Measurements from ENCODE around the gene TNIP2. TPM values are rescaled to one million over a fixed set of nuclear protein-coding genes. Genes with fewer than 3 reads are reported as not detected.

TNIP2 gene
- total RNA-seq, 1 experiment from 2014 or later = 35.8 TPM

- Mint-ChIP-seq H3K4me1 (ENCODE audit: low read depth, unreplicated experiment) (peaks cover 14% of the 10 kb centered on the region), H3K27ac (ENCODE audit: unreplicated experiment) (no peak overlapping the region), H3K27me3 (ENCODE audit: insufficient read depth, unreplicated experiment) (no peaks in the 10 kb centered on the region), H3K36me3 (ENCODE audit: insufficient read depth, unreplicated experiment) (peaks cover 23% of the 10 kb centered on the region), H3K4me3 (ENCODE audit: unreplicated experiment) (no peak overlapping the region), H3K9me3 (ENCODE audit: unreplicated experiment) (no peaks in the 10 kb centered on the region)
- Histone ChIP-seq H3K36me3 (ENCODE audit: control insufficient read depth, insufficient read depth, low read length) (no peaks in the 10 kb centered on the region; the same call in 1 of the 2 replicates), H3K27me3 (replicated peaks; ENCODE audit: control insufficient read depth, insufficient read depth, low read length) (no peaks in the 10 kb centered on the region), H3K4me3 (ENCODE audit: low read depth, low read length) (no peak overlapping the region), H3K9me3 (no peaks in the 10 kb centered on the region), H3K4me1 (peaks cover 8% of the 10 kb centered on the region; the same call in 1 of the 2 replicates)
- ChIA-PET POLR2A (no interaction called here), CTCF (no interaction called here)
- no TSS peak for BruUV-seq (replicated peaks)
- TF ChIP-seq CTCF (IDR thresholded peaks at IDR 0.05; ENCODE audit: insufficient read depth in 1 of 2, low read depth in 1 of 2, low read length in 1 of 2, severe bottlenecking in 1 of 2, unreplicated experiment in 1 of 2) = no peak
- intact Hi-C loops (cut with micrococcal nuclease; ENCODE audit: unreplicated experiment) = no loop called here
- no peak for DNase-seq
These were observed 5.2 kb downstream of the TNIP2 start for GRCh38 chr4:2750719-2751605.

- ChIA-PET POLR2A (no interaction called here), CTCF (interaction anchor here (0.6 kb wide), 1 partner anchor 71 kb away, joined by 3 read pairs; no protein-coding TSS in a partner anchor)
- Histone ChIP-seq H3K4me1 (peaks cover 19% of the 10 kb centered on the region), H3K27me3 (replicated peaks; ENCODE audit: control insufficient read depth, insufficient read depth, low read length) (no peaks in the 10 kb centered on the region), H3K4me3 (ENCODE audit: low read depth, low read length) (no peak overlapping the region), H3K9me3 (no peaks in the 10 kb centered on the region), H3K36me3 (ENCODE audit: control insufficient read depth, insufficient read depth, low read length) (no peaks in the 10 kb centered on the region; the same call in 1 of the 2 replicates)
- no TSS peak for BruUV-seq (replicated peaks)
- TF ChIP-seq CTCF (IDR thresholded peaks at IDR 0.05; ENCODE audit: insufficient read depth in 1 of 2, low read depth in 1 of 2, low read length in 1 of 2, severe bottlenecking in 1 of 2, unreplicated experiment in 1 of 2) = no peak
- Mint-ChIP-seq H3K27ac (ENCODE audit: unreplicated experiment) (peak overlapping the region; percentile 55), H3K4me3 (ENCODE audit: unreplicated experiment) (no peak overlapping the region), H3K27me3 (ENCODE audit: insufficient read depth, unreplicated experiment) (no peaks in the 10 kb centered on the region), H3K9me3 (ENCODE audit: unreplicated experiment) (no peaks in the 10 kb centered on the region), H3K4me1 (ENCODE audit: low read depth, unreplicated experiment) (peaks cover 7% of the 10 kb centered on the region), H3K36me3 (ENCODE audit: insufficient read depth, unreplicated experiment) (peaks cover 51% of the 10 kb centered on the region)
- DNase-seq = no peak
- intact Hi-C loops (cut with micrococcal nuclease; ENCODE audit: unreplicated experiment) = no loop called here
These were observed 9.0 kb downstream of the TNIP2 start for GRCh38 chr4:2746891-2747695.

DNA sequence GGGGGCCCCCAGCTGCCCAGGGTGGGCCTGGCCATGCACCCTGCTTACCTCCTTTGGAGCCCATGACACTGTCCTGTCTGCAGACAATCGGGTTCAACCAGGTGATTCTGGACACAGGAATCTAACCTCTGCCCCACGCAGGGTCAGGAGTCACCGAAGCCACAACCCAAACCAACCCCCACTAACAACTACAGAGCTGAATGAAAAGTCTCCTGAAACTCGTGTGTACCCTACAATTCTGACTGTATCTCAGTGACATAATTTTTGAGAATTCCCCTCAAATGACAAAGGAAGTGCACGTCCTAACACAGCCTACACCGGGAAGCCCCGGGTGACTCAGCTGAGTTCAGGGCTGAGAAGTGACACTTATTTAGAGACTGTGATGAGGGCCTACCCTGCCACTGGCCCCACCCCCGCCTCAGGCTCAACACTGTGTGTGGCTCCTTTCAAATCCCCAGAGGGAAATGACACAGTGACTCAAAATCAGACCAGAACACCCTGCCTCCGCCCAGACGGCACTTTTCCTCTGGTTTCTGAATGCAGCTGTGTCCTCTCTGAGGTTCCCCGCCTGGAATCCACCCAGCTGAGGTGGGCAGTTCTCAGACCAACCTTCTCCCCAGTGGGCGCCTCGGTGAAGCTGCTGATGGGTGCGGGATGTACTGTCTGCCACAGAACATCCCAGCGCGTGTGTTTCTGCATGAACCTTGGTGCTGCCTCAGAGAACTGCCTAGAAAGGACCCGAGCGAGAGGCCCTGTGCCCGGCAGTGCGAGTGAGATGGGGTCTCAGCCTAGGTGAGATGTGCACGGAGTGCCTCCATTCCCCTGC, 9.9 kb downstream of the TNIP2 start:
- Histone ChIP-seq H3K4me3 (ENCODE audit: low read depth, low read length) (no peak overlapping the region), H3K27me3 (replicated peaks; ENCODE audit: control insufficient read depth, insufficient read depth, low read length) (no peaks in the 10 kb centered on the region), H3K4me1 (peaks cover 19% of the 10 kb centered on the region), H3K36me3 (ENCODE audit: control insufficient read depth, insufficient read depth, low read length) (no peaks in the 10 kb centered on the region; the same call in 1 of the 2 replicates), H3K9me3 (no peaks in the 10 kb centered on the region)
- no TSS peak for BruUV-seq (replicated peaks)
- Mint-ChIP-seq H3K4me3 (ENCODE audit: unreplicated experiment) (no peak overlapping the region), H3K27ac (ENCODE audit: unreplicated experiment) (peak overlapping the region; percentile 55), H3K27me3 (ENCODE audit: insufficient read depth, unreplicated experiment) (no peaks in the 10 kb centered on the region), H3K36me3 (ENCODE audit: insufficient read depth, unreplicated experiment) (peaks cover 58% of the 10 kb centered on the region), H3K9me3 (ENCODE audit: unreplicated experiment) (no peaks in the 10 kb centered on the region), H3K4me1 (ENCODE audit: low read depth, unreplicated experiment) (peaks cover 7% of the 10 kb centered on the region)
- ChIA-PET POLR2A (no interaction called here), CTCF (no interaction called here)
- intact Hi-C loops (cut with micrococcal nuclease; ENCODE audit: unreplicated experiment) = no loop called here
- no peak for DNase-seq
- no peak for TF ChIP-seq CTCF (IDR thresholded peaks at IDR 0.05; ENCODE audit: insufficient read depth in 1 of 2, low read depth in 1 of 2, low read length in 1 of 2, severe bottlenecking in 1 of 2, unreplicated experiment in 1 of 2)
